Natural killer cell (primary cell): ENCODE measurements around the gene KRTAP9-1. TPM values are rescaled to one million over a fixed set of nuclear protein-coding genes. Genes with fewer than 3 reads are reported as not detected.

Experiments used
- ATAC-seq, 3 donors: fragments of 150-1000 bp in 2 of 3; fragments of 200-7000 bp in 1 of 3; cut with Tn5 transposase; 1 replicate in 1 of 3; 2 replicates in 2 of 3; pipeline ENCODE4 v1.10.0; 2021; ENCODE audit warnings: mild to moderate bottlenecking in 2 of 3, moderate library complexity in 2 of 3
- DNase-seq, 2 donors: peaks; one replicate each; pipeline versions ENCODE4 v3.0.0 to v3.0.0-alpha.2; 2013 to 2021; ENCODE audit warnings: mixed read lengths in 1 of 2
- H3K27ac ChIP-seq: one replicate; pipeline ENCODE4 v1.5.1; 2013; ENCODE audit warnings: mild to moderate bottlenecking, low read length
- H3K27me3 ChIP-seq: one replicate; pipeline ENCODE4 v1.6.1; 2013; ENCODE audit warnings: low read length; ENCODE audit not compliant: control insufficient read depth, insufficient read depth
- H3K36me3 ChIP-seq: one replicate; pipeline ENCODE4 v1.6.1; 2013; ENCODE audit warnings: low read length; ENCODE audit not compliant: control insufficient read depth, insufficient read depth
- H3K4me1 ChIP-seq: one replicate; pipeline ENCODE4 v1.6.1; 2013; ENCODE audit warnings: low read length; ENCODE audit not compliant: control insufficient read depth, insufficient read depth
- H3K4me3 ChIP-seq: one replicate; pipeline ENCODE4 v1.5.1; 2013; ENCODE audit warnings: low read length
- H3K9me3 ChIP-seq: one replicate; pipeline ENCODE4 v1.6.1; 2013; ENCODE audit warnings: low read length; ENCODE audit not compliant: control insufficient read depth, insufficient read depth
- H3K27ac Mint-ChIP-seq, 2 donors: one replicate each; pipeline ENCODE4 v1.8.0; 2022; ENCODE audit warnings: mild to moderate bottlenecking in 2 of 2, mixed read lengths in 2 of 2, moderate library complexity in 1 of 2
- H3K27me3 Mint-ChIP-seq, 2 donors: one replicate each; pipeline ENCODE4 v1.8.0; 2022; ENCODE audit warnings: low read depth in 2 of 2, mixed read lengths in 2 of 2
- H3K36me3 Mint-ChIP-seq: one replicate; pipeline ENCODE4 v1.8.0; 2022; ENCODE audit warnings: mixed read lengths
- H3K4me1 Mint-ChIP-seq, 2 donors: one replicate each; pipeline ENCODE4 v1.8.0; 2022; ENCODE audit warnings: mixed read lengths in 2 of 2
- H3K4me3 Mint-ChIP-seq: one replicate; pipeline ENCODE4 v1.8.0; 2022; ENCODE audit warnings: mild to moderate bottlenecking, moderate library complexity, mixed read lengths
- H3K9me3 Mint-ChIP-seq, 2 donors: one replicate each; pipeline ENCODE4 v1.8.0; 2022; ENCODE audit warnings: mixed read lengths in 2 of 2
- WGBS: methylation state at CpG from one replicate; pipeline ENCODE4 v1.1.7; 2013; ENCODE audit warnings: missing lambda C conversion rate; ENCODE audit not compliant: insufficient coverage; 5-methylcytosine and 5-hydroxymethylcytosine counted together
- intact Hi-C: fragments of 100-400 bp; cut with micrococcal nuclease; formaldehyde crosslinking; loops from one replicate; pipeline ENCODE4 v1.14.2; 2022
- total RNA-seq, 4 donors: library from RNA; stranded (reverse); fragments of 120-200 nt in 1 of 4; gene quantifications; one replicate each; pipeline versions ENCODE4 v1.2.3 to v1.2.4, GENCODE V29; 2013 to 2022
- TF ChIP-seq, protein P1 (sequence below): fragments of 200-600 bp; IDR thresholded peaks from one replicate; pipeline ENCODE4 v1.8.0; 2022; ENCODE audit warnings: antibody characterized with exemption

KRTAP9-1 gene
- total RNA-seq, 3 donors from 2014 or later (not counting 1 experiment from before 2014, with no cell fraction given) = not detected

DNA sequence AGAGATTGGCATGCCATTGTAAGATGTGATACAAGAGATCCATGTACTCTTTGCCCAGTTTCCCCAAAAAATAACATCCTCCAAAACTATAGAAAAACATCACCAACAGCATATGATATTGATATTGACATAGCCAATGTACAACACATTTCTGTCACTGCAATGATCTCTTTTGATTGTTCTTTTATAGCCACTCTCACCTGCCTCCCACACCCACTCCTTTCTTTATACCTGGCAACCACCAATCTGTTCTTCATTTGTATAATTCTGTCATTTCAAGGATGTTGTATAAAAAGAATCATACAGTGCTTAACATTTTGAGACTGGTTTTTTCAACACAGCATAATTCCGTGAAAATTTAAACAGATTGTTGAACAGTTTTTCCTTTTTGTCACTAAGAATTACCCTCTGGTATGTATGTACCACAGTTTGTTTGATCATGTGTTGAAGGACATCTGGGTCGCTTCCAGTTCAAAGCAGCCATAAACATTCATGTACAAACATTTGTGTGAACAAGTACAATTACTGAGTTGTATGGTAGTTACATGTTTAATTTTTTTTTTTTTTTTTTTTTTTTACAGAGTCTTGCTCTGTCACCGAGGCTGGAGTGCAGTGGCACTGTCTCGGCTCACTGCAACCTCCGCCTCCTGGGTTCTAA lies 9.9 kb downstream of the KRTAP9-1 start:
- Histone ChIP-seq H3K27me3 (peaks cover 2% of the 10 kb centered on the region), H3K4me3 (no peak overlapping the region), H3K27ac (no peak overlapping the region), H3K36me3 (no peaks in the 10 kb centered on the region), H3K4me1 (no peaks in the 10 kb centered on the region), H3K9me3 (no peaks in the 10 kb centered on the region)
- DNase-seq (no peak), ATAC-seq (no peak)
- Mint-ChIP-seq H3K9me3 (no peaks in the 10 kb centered on the region), H3K4me1 (no peaks in the 10 kb centered on the region), H3K27ac (no peak overlapping the region), H3K36me3 (no peaks in the 10 kb centered on the region), H3K27me3 (peaks cover 11 to 27% of the 10 kb centered on the region in 2 donors), H3K4me3 (no peak overlapping the region)
- WGBS = 83% methylated on average over 4 of the region's 5 CpGs
- TF ChIP-seq, protein P1, sequence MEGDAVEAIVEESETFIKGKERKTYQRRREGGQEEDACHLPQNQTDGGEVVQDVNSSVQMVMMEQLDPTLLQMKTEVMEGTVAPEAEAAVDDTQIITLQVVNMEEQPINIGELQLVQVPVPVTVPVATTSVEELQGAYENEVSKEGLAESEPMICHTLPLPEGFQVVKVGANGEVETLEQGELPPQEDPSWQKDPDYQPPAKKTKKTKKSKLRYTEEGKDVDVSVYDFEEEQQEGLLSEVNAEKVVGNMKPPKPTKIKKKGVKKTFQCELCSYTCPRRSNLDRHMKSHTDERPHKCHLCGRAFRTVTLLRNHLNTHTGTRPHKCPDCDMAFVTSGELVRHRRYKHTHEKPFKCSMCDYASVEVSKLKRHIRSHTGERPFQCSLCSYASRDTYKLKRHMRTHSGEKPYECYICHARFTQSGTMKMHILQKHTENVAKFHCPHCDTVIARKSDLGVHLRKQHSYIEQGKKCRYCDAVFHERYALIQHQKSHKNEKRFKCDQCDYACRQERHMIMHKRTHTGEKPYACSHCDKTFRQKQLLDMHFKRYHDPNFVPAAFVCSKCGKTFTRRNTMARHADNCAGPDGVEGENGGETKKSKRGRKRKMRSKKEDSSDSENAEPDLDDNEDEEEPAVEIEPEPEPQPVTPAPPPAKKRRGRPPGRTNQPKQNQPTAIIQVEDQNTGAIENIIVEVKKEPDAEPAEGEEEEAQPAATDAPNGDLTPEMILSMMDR = no peak
- intact Hi-C loops = no loop called here

DNA sequence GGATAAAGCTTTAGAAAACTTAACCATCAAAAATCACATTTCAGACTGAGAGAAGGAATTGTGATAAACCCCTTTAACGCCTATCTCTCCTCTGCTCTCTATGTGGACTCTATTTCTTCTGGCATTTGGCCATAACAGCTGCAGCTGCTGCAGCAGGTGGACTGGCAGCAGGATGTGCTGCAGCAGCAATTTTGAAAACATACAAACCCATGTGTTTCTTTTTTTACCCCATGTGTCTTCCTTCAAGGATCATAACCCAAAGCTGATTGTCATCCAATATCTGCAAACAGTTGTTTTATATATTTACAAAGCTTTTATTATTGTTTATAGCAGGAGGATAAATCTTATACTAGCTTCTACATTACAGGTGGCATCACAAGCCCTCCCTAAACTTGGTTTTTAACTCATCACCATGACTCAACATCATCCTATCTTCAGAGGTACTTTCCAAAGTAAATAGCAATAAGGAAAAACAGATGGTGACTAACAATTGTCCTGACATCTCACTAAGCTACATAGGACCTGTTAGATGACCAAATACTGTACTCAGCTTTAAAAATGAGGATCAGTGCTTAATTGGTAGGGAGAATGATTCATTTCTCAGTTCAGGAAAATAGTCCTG lies 22.3 kb downstream of the KRTAP9-1 start:
- H3K4me3 Mint-ChIP-seq = no peak overlapping the region
- H3K36me3 Mint-ChIP-seq = peaks cover 5% of the 10 kb centered on the region
- Histone ChIP-seq H3K36me3 (no peaks in the 10 kb centered on the region), H3K9me3 (no peaks in the 10 kb centered on the region), H3K27ac (no peak overlapping the region), H3K4me1 (no peaks in the 10 kb centered on the region), H3K27me3 (peaks cover 6% of the 10 kb centered on the region), H3K4me3 (no peak overlapping the region)
- 67% methylated on average over 1 of the region's 1 CpG for WGBS
- no peaks in the 10 kb centered on the region for H3K9me3 Mint-ChIP-seq
- DNase-seq = peak in 1 of 2 donors; percentile 14
- H3K4me1 Mint-ChIP-seq = no peaks in the 10 kb centered on the region
- intact Hi-C loops = no loop called here
- no peak overlapping the region for H3K27ac Mint-ChIP-seq
- H3K27me3 Mint-ChIP-seq = peaks cover 28 to 50% of the 10 kb centered on the region in 2 donors
- no peak for ATAC-seq
- TF ChIP-seq, protein P1 = no peak

DNA sequence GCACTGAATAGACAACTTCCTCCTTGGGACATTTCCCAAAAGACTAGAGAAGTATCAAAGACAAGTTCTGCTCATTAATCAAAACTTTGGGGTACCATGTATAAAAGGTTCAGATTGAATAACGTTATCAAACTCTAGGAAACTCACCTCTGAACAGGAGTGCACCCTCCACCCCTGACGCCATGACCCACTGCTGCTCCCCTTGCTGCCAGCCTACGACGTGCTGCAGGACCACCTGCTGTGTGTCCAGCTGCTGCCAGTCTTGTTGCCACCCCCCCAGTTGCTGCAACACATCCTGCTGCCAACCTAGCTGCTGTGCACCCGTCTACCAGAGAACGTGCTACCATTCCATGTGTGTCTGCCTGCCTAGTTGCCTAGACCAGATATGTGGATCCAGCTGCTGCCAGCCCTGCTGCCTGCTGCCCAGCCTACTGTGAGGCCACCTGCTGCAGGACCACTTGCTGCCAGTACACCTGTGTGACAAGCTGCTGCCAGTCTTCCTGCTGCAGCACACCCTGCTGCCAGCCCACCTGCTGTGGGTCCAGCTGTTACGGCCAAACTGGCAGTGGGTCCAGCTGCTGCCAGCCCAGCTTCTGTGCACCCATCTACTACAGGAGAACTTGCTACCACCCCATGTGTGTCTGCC lies 23.0 kb downstream of the KRTAP9-1 start:
- ATAC-seq (no peak), DNase-seq (no peak)
- Mint-ChIP-seq H3K27me3 (peaks cover 27 to 52% of the 10 kb centered on the region in 2 donors), H3K4me1 (no peaks in the 10 kb centered on the region), H3K4me3 (no peak overlapping the region), H3K9me3 (no peaks in the 10 kb centered on the region), H3K27ac (no peak overlapping the region), H3K36me3 (peaks cover 5% of the 10 kb centered on the region)
- Histone ChIP-seq H3K27me3 (peaks cover 6% of the 10 kb centered on the region), H3K4me1 (no peaks in the 10 kb centered on the region), H3K36me3 (no peaks in the 10 kb centered on the region), H3K4me3 (no peak overlapping the region), H3K9me3 (no peaks in the 10 kb centered on the region), H3K27ac (no peak overlapping the region)
- TF ChIP-seq, protein P1 = no peak
- 83% methylated on average over 7 of the region's 7 CpGs for WGBS
- intact Hi-C loops = no loop called here
